GM12878 (cell line): ENCODE results near the gene LCLAT1. TPM values are rescaled to one million over a fixed set of nuclear protein-coding genes. Genes with fewer than 3 reads are reported as not detected.

Source experiments
- ATAC-seq: fragments of 200-7000 bp; cut with Tn5 transposase; 3 replicates; pipeline ENCODE4 v1.9.1; 2020; ENCODE audit warnings: mild to moderate bottlenecking, moderate library complexity
- BruUV-seq: library from RNA; stranded (reverse); fragments of 400-500 nt; replicated peaks from 2 replicates; lab custom pipeline; 2021; lab: Mats Ljungman, UMichigan
- CTCF ChIA-PET: fragments of 300-600 bp; sonication (Branson Sonifier 250); formaldehyde crosslinking; extraction: SDS; loops from one replicate; lab custom pipeline; 2021; ENCODE audit warnings: inconsistent platforms; lab: Yijun Ruan, JAX
- POLR2A ChIA-PET: fragments of 350-600 bp; formaldehyde crosslinking; extraction: SDS; loops from one replicate; lab custom pipeline; 2021; ENCODE audit warnings: inconsistent platforms; lab: Charles Lee
- RAD21 ChIA-PET: fragments of 300-600 bp; sonication (Branson Sonifier 250); formaldehyde crosslinking; loops from one replicate; lab custom pipeline; 2023; ENCODE audit warnings: antibody characterized with exemption; ENCODE audit not compliant: unreplicated experiment; lab: Charles Lee
- SMC1A ChIA-PET: fragments of 300-600 bp; sonication (Branson Sonifier 250); formaldehyde crosslinking; loops from one replicate; lab custom pipeline; 2023; ENCODE audit not compliant: unreplicated experiment, uncharacterized antibody; lab: Charles Lee
- DNase-seq: peaks from one replicate; pipeline ENCODE4 v3.0.0-alpha.2; 2011; ENCODE audit warnings: low read depth, low spot score
- FAIRE-seq: peaks from 3 replicates; lab custom pipeline; 2011; peaks lifted over from hg19 to GRCh38; lab: Jason Lieb, UNC
- H2AFZ ChIP-seq: 2 replicates; pipeline ENCODE4 v1.6.0; 2011; ENCODE audit warnings: low read depth, low read length, control low read depth; ENCODE audit not compliant: control insufficient read depth
- H3K27ac ChIP-seq: 2 replicates; pipeline ENCODE4 v1.5.1; 2011; ENCODE audit warnings: control low read depth; ENCODE audit not compliant: control insufficient read depth, insufficient read depth
- H3K27me3 ChIP-seq, 2 experiments: replicated peaks in 1 of 2; 2 replicates each; pipeline versions ENCODE4 v1.6.0 to v1.6.1; 2011; ENCODE audit warnings: low read length in 1 of 2; ENCODE audit not compliant: control insufficient read depth in 2 of 2, insufficient read depth in 2 of 2
- H3K36me3 ChIP-seq, 2 experiments: 2 replicates each; pipeline ENCODE4 v1.5.1; 2011; ENCODE audit warnings: low read length in 1 of 2; ENCODE audit not compliant: control insufficient read depth in 2 of 2, insufficient read depth in 2 of 2
- H3K4me1 ChIP-seq: 2 replicates; pipeline ENCODE4 v1.6.1; 2011; ENCODE audit warnings: mild to moderate bottlenecking, low read length, moderate library complexity, mixed read lengths; ENCODE audit not compliant: control insufficient read depth, insufficient read depth
- H3K4me2 ChIP-seq: 2 replicates; pipeline ENCODE4 v1.6.0; 2011; ENCODE audit warnings: control low read depth; ENCODE audit not compliant: control insufficient read depth, insufficient read depth
- H3K4me3 ChIP-seq: fragments of 200-600 bp; sonication (generic); 2 replicates; pipeline ENCODE4 v1.5.1; 2016
- H3K79me2 ChIP-seq: 2 replicates; pipeline ENCODE4 v1.6.0; 2011; ENCODE audit warnings: low read length; ENCODE audit not compliant: control insufficient read depth, insufficient read depth
- H3K9ac ChIP-seq: 2 replicates; pipeline ENCODE4 v1.8.0; 2011; ENCODE audit warnings: low read length, control low read depth, mixed read lengths; ENCODE audit not compliant: control insufficient read depth, insufficient read depth
- H3K9me3 ChIP-seq: replicated peaks from 3 replicates; pipeline ENCODE4 v1.5.1; 2011; ENCODE audit warnings: mild to moderate bottlenecking, low read length; ENCODE audit not compliant: control insufficient read depth, insufficient read depth
- H4K20me1 ChIP-seq: 2 replicates; pipeline ENCODE4 v1.6.0; 2011; ENCODE audit not compliant: control insufficient read depth, insufficient read depth
- BCL11A ChIP-seq: IDR thresholded peaks from 2 replicates; pipeline ENCODE4 v1.6.1; 2011; ENCODE audit warnings: low read depth, low read length
- CTCF ChIP-seq, 3 experiments: IDR thresholded peaks in 2 of 3; conservative IDR thresholded peaks in 1 of 3; 2 replicates each; pipeline ENCODE4 v1.5.1; 2011; ENCODE audit warnings: low read depth in 3 of 3, low read length in 3 of 3, mild to moderate bottlenecking in 3 of 3, control low read depth in 2 of 3, moderate library complexity in 2 of 3, inconsistent platforms in 1 of 3, mixed read lengths in 1 of 3; ENCODE audit not compliant: control insufficient read depth in 2 of 3, insufficient read depth in 1 of 3; ENCODE audit errors: extremely low read depth in 1 of 3
- EP300 ChIP-seq, 2 experiments: fragments of 150-350 bp in 1 of 2; IDR thresholded peaks; 2 replicates each; pipeline ENCODE4 v1.6.1; 2011 to 2012; ENCODE audit warnings: low read depth in 2 of 2, low read length in 2 of 2, borderline replicate concordance in 1 of 2, improper control_type of control experiment in 1 of 2, inconsistent platforms in 1 of 2; ENCODE audit not compliant: control insufficient read depth in 1 of 2
- IRF4 ChIP-seq: IDR thresholded peaks from 2 replicates; pipeline ENCODE4 v1.6.1; 2011; ENCODE audit warnings: low read depth, low read length
- WGBS: methylation state at CpG from one replicate; pipeline ENCODE4 v1.1.6; 2016; ENCODE audit warnings: low lambda C conversion rate; ENCODE audit not compliant: insufficient replicate concordance, insufficient coverage; ENCODE audit errors: missing lambda C conversion rate; 5-methylcytosine and 5-hydroxymethylcytosine counted together
- in situ Hi-C: fragments of 300-500 bp; cut with MboI; formaldehyde crosslinking; loops from 9 replicates; pipeline ENCODE4 v1.14.3; 2018; ENCODE audit warnings: mixed read lengths
- intact Hi-C: fragments of 100-400 bp; cut with micrococcal nuclease; formaldehyde crosslinking; loops from one replicate; pipeline ENCODE4 v1.14.2; 2022; ENCODE audit not compliant: unreplicated experiment
- polyA plus RNA-seq, 11 experiments: library from polyadenylated mRNA; depleted of rRNA in 4 of 11; unstranded in 6 of 11; stranded (reverse) in 5 of 11; fragments of >200 nt; fragmentation: Nextera tagmentation in 4 of 11; fragmentation: Illumina TruSeq in 1 of 11; extraction: Ambion mirVana in 4 of 11; extraction: Trizol in 1 of 11; gene quantifications; 1 replicate in 1 of 11; 2 replicates in 10 of 11; pipeline versions ENCODE4 v1.2.1 to v1.2.3, GENCODE V29; 2011 to 2016; ENCODE audit warnings: inconsistent platforms in 2 of 11, missing spikeins in 2 of 11, low read depth in 1 of 11
- total RNA-seq, 4 experiments: library from RNA; depleted of rRNA in 3 of 4; stranded (reverse); fragments of >200 nt in 3 of 4; fragmentation: Illumina TruSeq in 1 of 4; extraction: Trizol in 1 of 4; gene quantifications; 2 replicates each; pipeline versions ENCODE4 v1.2.1 to v1.2.3, GENCODE V29; 2013 to 2021

The LCLAT1 gene
- total and polyA plus RNA-seq, 10 of the 15 experiments (the other 5 are each of a cell fraction or from before 2014, with no cell fraction given): 8.1 to 33.0 (median 15.9) TPM

- CTCF ChIA-PET: interaction anchor here (1.1 to 3.1 kb wide), 2 partner anchors 52 to 490 kb away, joined by 3 to 11 read pairs; no protein-coding TSS in a partner anchor
- Histone ChIP-seq H3K4me1 (no peaks in the 10 kb centered on the region), H3K27ac (no peak overlapping the region), H3K27me3 (no peaks in the 10 kb centered on the region), H3K4me3 (no peak overlapping the region)
- FAIRE-seq: no peak
- no TSS peak for BruUV-seq
- DNase-seq: no peak
- intact Hi-C loops: no loop called here
- TF ChIP-seq IRF4: no peak
- TF ChIP-seq CTCF (IDR thresholded peaks at IDR 0.05 in 2 of 3, conservative IDR thresholded peaks at IDR 0.05 in 1 of 3; ENCODE audit: control insufficient read depth in 2 of 3, extremely low read depth in 1 of 3, insufficient read depth in 1 of 3, low read depth in 3 of 3, low read length in 3 of 3): no peak
- no peak for TF ChIP-seq BCL11A
- TF ChIP-seq EP300 (IDR thresholded peaks at IDR 0.05; ENCODE audit: borderline replicate concordance in 1 of 2, control insufficient read depth in 1 of 2, low read depth in 2 of 2, low read length in 2 of 2): no peak
- TF ChIP-seq, all 136 proteins: peak for 0
- no peaks in the 10 kb centered on the region for H4K20me1 ChIP-seq
- WGBS: 33% methylated on average over 1 of the region's 3 CpGs
- in situ Hi-C loops: no loop called here
- H3K9ac ChIP-seq: no peak overlapping the region
- SMC1A ChIA-PET: interaction anchor here (0.6 to 2.2 kb wide), 5 partner anchors 10 to 452 kb away, joined by 3 to 7 read pairs (median 3); no protein-coding TSS in a partner anchor
- H2AFZ ChIP-seq: no peak overlapping the region
- H3K4me2 ChIP-seq: no peak overlapping the region
- ATAC-seq: no peak
- RAD21 ChIA-PET: interaction anchor here (1.4 kb wide), 1 partner anchor 12 kb away, joined by 3 read pairs; no protein-coding TSS in a partner anchor
- no peaks in the 10 kb centered on the region for H3K36me3 ChIP-seq
- H3K79me2 ChIP-seq: no peaks in the 10 kb centered on the region
- no peaks in the 10 kb centered on the region for H3K9me3 ChIP-seq
- POLR2A ChIA-PET: no interaction called here
These were observed 207.4 kb downstream of the LCLAT1 start for GRCh38 chr2:30654404-30654803.
